H1 (cell line): ENCODE data around the gene MSI2. TPM values are rescaled to one million over a fixed set of nuclear protein-coding genes. Genes with fewer than 3 reads are reported as not detected.

Source experiments
- CTCF ChIA-PET: fragments of 300-600 bp; sonication (Branson Sonifier 250); formaldehyde crosslinking; loops from one replicate; lab custom pipeline; 2021; ENCODE audit not compliant: partially characterized antibody; lab: Charles Lee
- POLR2A ChIA-PET: fragments of 300-600 bp; sonication (Branson Sonifier 250); formaldehyde crosslinking; loops from one replicate; lab custom pipeline; 2021; ENCODE audit warnings: inconsistent platforms; ENCODE audit not compliant: partially characterized antibody; lab: Charles Lee
- DNase-seq, 2 experiments: peaks; one replicate each; pipeline versions ENCODE4 v3.0.0 to v3.0.0-alpha.2; 2010 to 2022; ENCODE audit warnings: low spot score in 2 of 2, low read depth in 1 of 2, mixed read lengths in 1 of 2
- FAIRE-seq: peaks from 2 replicates; lab custom pipeline; 2011; peaks lifted over from hg19 to GRCh38; lab: Jason Lieb, UNC
- H2AFZ ChIP-seq: 2 replicates; pipeline ENCODE4 v1.8.1; 2012; ENCODE audit warnings: low read length, inconsistent platforms
- H2AK5ac ChIP-seq: 2 replicates; pipeline ENCODE4 v1.6.1; 2013; ENCODE audit warnings: low read depth, low read length
- H2BK120ac ChIP-seq: replicated peaks from 2 replicates; pipeline ENCODE3; 2013; ENCODE audit warnings: low read depth, low read length, inconsistent platforms
- H2BK12ac ChIP-seq: 2 replicates; pipeline ENCODE4 v1.6.1; 2013; ENCODE audit warnings: low read depth, low read length
- H2BK15ac ChIP-seq: 2 replicates; pipeline ENCODE4 v1.6.1; 2013; ENCODE audit warnings: low read length
- H2BK20ac ChIP-seq: 2 replicates; pipeline ENCODE4 v1.6.1; 2013; ENCODE audit warnings: low read length
- H2BK5ac ChIP-seq: 2 replicates; pipeline ENCODE4 v1.6.1; 2013; ENCODE audit warnings: low read depth, low read length
- H3K14ac ChIP-seq: 2 replicates; pipeline ENCODE4 v1.6.1; 2013; ENCODE audit warnings: inconsistent platforms; ENCODE audit not compliant: insufficient read length
- H3K18ac ChIP-seq: 2 replicates; pipeline ENCODE4 v1.6.1; 2013; ENCODE audit warnings: low read length; ENCODE audit errors: extremely low read depth
- H3K23ac ChIP-seq: 2 replicates; pipeline ENCODE4 v1.6.1; 2013; ENCODE audit warnings: inconsistent platforms; ENCODE audit not compliant: insufficient read length
- H3K23me2 ChIP-seq: 2 replicates; pipeline ENCODE4 v1.6.1; 2013; ENCODE audit warnings: low read depth, low read length
- H3K27ac ChIP-seq: 2 replicates; pipeline ENCODE4 v1.6.1; 2011; ENCODE audit warnings: low read depth, low read length, inconsistent platforms
- H3K27me3 ChIP-seq, 4 experiments: replicated peaks in 1 of 4; 1 replicate in 1 of 4; 2 replicates in 3 of 4; pipeline versions ENCODE4 v1.6.1 to v1.8.1; 2011 to 2013; ENCODE audit warnings: low read length in 3 of 4, mild to moderate bottlenecking in 3 of 4, inconsistent platforms in 2 of 4, mixed read lengths in 2 of 4, moderate library complexity in 1 of 4; ENCODE audit not compliant: control insufficient read depth in 3 of 4, insufficient read depth in 3 of 4; ENCODE audit errors: extremely low read depth in 1 of 4
- H3K36me3 ChIP-seq, 4 experiments: 2 replicates each; pipeline versions ENCODE4 v1.6.1 to v1.8.1; 2011 to 2013; ENCODE audit warnings: mild to moderate bottlenecking in 4 of 4, low read length in 3 of 4, moderate library complexity in 2 of 4, control low read depth in 1 of 4, inconsistent platforms in 1 of 4; ENCODE audit not compliant: insufficient read depth in 4 of 4, control insufficient read depth in 2 of 4
- H3K4ac ChIP-seq: replicated peaks from 2 replicates; pipeline ENCODE3; 2013; ENCODE audit warnings: low read length, low read depth, mixed read lengths, inconsistent platforms; ENCODE audit not compliant: insufficient read length
- H3K4me1 ChIP-seq, 4 experiments: replicated peaks in 1 of 4; 1 replicate in 1 of 4; 2 replicates in 3 of 4; pipeline versions ENCODE4 v1.6.1 to v1.8.1; 2011 to 2013; ENCODE audit warnings: low read length in 3 of 4, inconsistent platforms in 2 of 4, mixed read lengths in 1 of 4; ENCODE audit not compliant: insufficient read depth in 4 of 4, control insufficient read depth in 3 of 4
- H3K4me2 ChIP-seq, 2 experiments: 2 replicates each; pipeline versions ENCODE4 v1.6.1 to v1.8.1; 2011 to 2013; ENCODE audit warnings: low read depth in 2 of 2, low read length in 2 of 2, control low read depth in 1 of 2, inconsistent platforms in 1 of 2, mild to moderate bottlenecking in 1 of 2; ENCODE audit not compliant: insufficient read depth in 1 of 2
- H3K4me3 ChIP-seq, 4 experiments: fragments of 200-600, 300-600 bp in 1 of 4; sonication (generic), shearing (Covaris generic), sonication (Bioruptor Twin) in 1 of 4; 2 replicates each; pipeline versions ENCODE4 v1.5.1 to v1.8.1; 2011 to 2016; ENCODE audit warnings: low read length in 4 of 4, low read depth in 3 of 4, control low read depth in 2 of 4, inconsistent platforms in 2 of 4, mild to moderate bottlenecking in 2 of 4, mixed read lengths in 1 of 4, moderate library complexity in 1 of 4; ENCODE audit not compliant: insufficient read depth in 2 of 4; ENCODE audit errors: extremely low read depth in 1 of 4
- H3K56ac ChIP-seq: replicated peaks from 2 replicates; pipeline ENCODE3; 2013; ENCODE audit warnings: low read depth, mild to moderate bottlenecking, mixed read lengths, low read length, inconsistent platforms; ENCODE audit not compliant: insufficient read length
- H3K79me1 ChIP-seq: 2 replicates; pipeline ENCODE4 v1.6.1; 2013; ENCODE audit warnings: low read depth, low read length, control low read depth
- H3K79me2 ChIP-seq, 2 experiments: 2 replicates each; pipeline versions ENCODE4 v1.6.1 to v1.8.1; 2012 to 2013; ENCODE audit warnings: low read length in 2 of 2, mild to moderate bottlenecking in 2 of 2, inconsistent platforms in 1 of 2; ENCODE audit not compliant: insufficient read depth in 2 of 2, control insufficient read depth in 1 of 2
- H3K9ac ChIP-seq, 4 experiments: replicated peaks in 1 of 4; 1 replicate in 1 of 4; 2 replicates in 3 of 4; pipeline versions ENCODE4 v1.6.1 to v1.8.1; 2011 to 2013; ENCODE audit warnings: low read depth in 3 of 4, low read length in 3 of 4, control low read depth in 2 of 4, mild to moderate bottlenecking in 2 of 4, moderate library complexity in 2 of 4, inconsistent platforms in 1 of 4; ENCODE audit errors: extremely low read depth in 1 of 4
- H3K9me3 ChIP-seq, 2 experiments: 2 replicates each; pipeline versions ENCODE4 v1.6.1 to v1.8.1; 2012 to 2013; ENCODE audit warnings: mild to moderate bottlenecking in 2 of 2, moderate library complexity in 2 of 2, control low read depth in 1 of 2, inconsistent platforms in 1 of 2, low read depth in 1 of 2, low read length in 1 of 2, mixed read lengths in 1 of 2; ENCODE audit not compliant: insufficient read depth in 2 of 2
- H4K20me1 ChIP-seq, 2 experiments: replicated peaks in 1 of 2; 2 replicates each; pipeline versions ENCODE3 to v1.8.1; 2011 to 2013; ENCODE audit warnings: inconsistent platforms in 2 of 2, low read length in 2 of 2, mild to moderate bottlenecking in 1 of 2; ENCODE audit not compliant: insufficient read depth in 2 of 2, control insufficient read depth in 1 of 2
- H4K5ac ChIP-seq: 2 replicates; pipeline ENCODE4 v1.6.1; 2013; ENCODE audit warnings: low read length, low read depth, mixed read lengths, inconsistent platforms; ENCODE audit not compliant: insufficient read length
- H4K8ac ChIP-seq: 2 replicates; pipeline ENCODE4 v1.8.0; 2013; ENCODE audit warnings: mild to moderate bottlenecking, moderate library complexity, low read length, inconsistent platforms; ENCODE audit not compliant: insufficient read depth; ENCODE audit errors: extremely low read depth
- H4K91ac ChIP-seq: replicated peaks from 2 replicates; pipeline ENCODE3; 2013; ENCODE audit warnings: low read length, mixed read lengths, inconsistent platforms; ENCODE audit not compliant: insufficient read length
- RFX5 ChIP-seq: IDR thresholded peaks from 2 replicates; pipeline ENCODE4 v1.6.1; 2011; ENCODE audit warnings: low read depth, low read length, improper control_type of control experiment, borderline replicate concordance
- SP2 ChIP-seq: IDR thresholded peaks from 2 replicates; pipeline ENCODE4 v1.6.1; 2012; ENCODE audit warnings: mild to moderate bottlenecking, low read length, inconsistent platforms
- WGBS, 2 experiments: shearing (Covaris generic) in 1 of 2; methylation state at CpG; one replicate each; pipeline versions ENCODE4 v1.1.6 to v1.1.7; 2013 to 2015; ENCODE audit warnings: low lambda C conversion rate in 2 of 2, mixed read lengths in 2 of 2, inconsistent platforms in 1 of 2, low coverage in 1 of 2, missing lambda C conversion rate in 1 of 2; ENCODE audit not compliant: insufficient replicate concordance in 2 of 2, insufficient coverage in 1 of 2, insufficient read length in 1 of 2; ENCODE audit errors: extremely low coverage in 1 of 2, missing lambda C conversion rate in 1 of 2; 5-methylcytosine and 5-hydroxymethylcytosine counted together
- polyA plus RNA-seq, 7 experiments: library from polyadenylated mRNA; depleted of rRNA in 3 of 7; stranded (reverse) in 5 of 7; unstranded in 2 of 7; fragments of >200 nt in 5 of 7; fragments of 200-250 nt in 2 of 7; gene quantifications; 1 replicate in 5 of 7; 2 replicates in 1 of 7; 4 replicates in 1 of 7; pipeline versions ENCODE4 v1.2.1 to v1.2.3, GENCODE V29; 2011 to 2013; ENCODE audit warnings: missing spikeins in 2 of 7, mixed read lengths in 2 of 7
- total RNA-seq: library from RNA; stranded (reverse); fragmentation: NEBNext Ultra II Directional; extraction: Animal tissue kit (Norgen Biotek cat#: 25700); gene quantifications from 2 replicates; pipeline ENCODE4 v1.2.1, GENCODE V29; 2021

MSI2 gene
- total and polyA plus RNA-seq, 2 of the 8 experiments (the other 6 are each of a cell fraction or from before 2014, with no cell fraction given), result 36.7 to 80.6 TPM

DNA sequence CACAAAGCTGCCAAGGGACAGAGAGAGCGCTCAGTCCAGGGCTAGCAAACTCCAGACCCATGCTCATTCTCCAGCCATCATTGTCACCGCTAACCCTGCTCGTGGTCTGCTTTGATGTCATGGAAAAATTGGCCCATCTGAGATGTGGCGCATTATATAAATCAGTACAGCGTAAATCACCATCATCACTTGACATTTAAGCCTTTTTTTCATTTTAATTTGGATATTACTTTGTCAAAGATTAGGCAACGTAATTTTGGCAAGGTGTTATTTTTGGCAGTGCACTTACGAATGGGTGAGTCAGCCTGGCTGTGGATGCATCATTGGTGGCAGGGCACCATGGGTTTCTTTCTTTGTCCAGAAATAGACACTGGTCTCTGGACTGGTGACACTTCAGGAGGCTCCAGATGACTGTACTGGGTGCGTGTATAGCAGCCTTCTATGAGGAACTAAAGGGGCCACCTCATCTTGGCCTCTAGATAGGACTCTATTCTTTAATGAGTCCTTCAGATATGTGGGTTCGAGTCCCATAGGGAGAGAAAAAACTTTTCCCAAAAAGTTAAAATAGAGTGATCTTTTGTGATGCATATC lies 166.3 kb downstream of the MSI2 start:
- ChIA-PET CTCF (interaction anchor here (1.0 to 6.8 kb wide), 6 partner anchors 10 to 179 kb away, joined by 3 to 18 read pairs (median 4); no protein-coding TSS in a partner anchor), POLR2A (no interaction called here)
- 95% methylated on average over 9 of the region's 9 CpGs; no CpG with 5 or more reads in 1 of the 2 experiments for whole genome bisulfite sequencing, 2 experiments
- no peaks in the 10 kb centered on the region; the same call in 1 of the 2 replicates for H3K79me1 ChIP-seq
- H3K9ac ChIP-seq, result no peak overlapping the region
- H3K4me1 ChIP-seq, result peaks cover 6 to 17% (median 11%) of the 10 kb centered on the region in 4 experiments; a peak in 6 of 7 replicates
- peaks cover 0 to 44% of the 10 kb centered on the region in 2 experiments; a peak in 2 of 4 replicates for H3K79me2 ChIP-seq
- H2AK5ac ChIP-seq, result no peak overlapping the region
- no peak overlapping the region for H3K4ac ChIP-seq
- H3K4me2 ChIP-seq, result no peak overlapping the region
- H2BK5ac ChIP-seq, result no peak overlapping the region
- H2AFZ ChIP-seq, result no peak overlapping the region
- no peak overlapping the region for H2BK20ac ChIP-seq
- no peak overlapping the region for H4K91ac ChIP-seq
- H2BK120ac ChIP-seq, result no peak overlapping the region
- no peaks in the 10 kb centered on the region for H3K9me3 ChIP-seq
- no peak overlapping the region for H2BK15ac ChIP-seq
- DNase-seq (no peak), FAIRE-seq (no peak)
- no peak overlapping the region for H3K4me3 ChIP-seq
- no peak overlapping the region for H3K27ac ChIP-seq
- H3K18ac ChIP-seq, result no peak overlapping the region
- H3K36me3 ChIP-seq, result no peaks in the 10 kb centered on the region
- H4K8ac ChIP-seq, result no peak overlapping the region
- no peaks in the 10 kb centered on the region for H3K23me2 ChIP-seq
- no peak overlapping the region for H3K23ac ChIP-seq
- peaks cover 0 to 4% of the 10 kb centered on the region in 2 experiments for H4K20me1 ChIP-seq
- H2BK12ac ChIP-seq, result no peak overlapping the region
- H3K56ac ChIP-seq, result no peak overlapping the region
- no peak overlapping the region for H3K14ac ChIP-seq
- H3K27me3 ChIP-seq, result no peaks in the 10 kb centered on the region
- no peak overlapping the region for H4K5ac ChIP-seq
- no peak for TF ChIP-seq RFX5
- no peak for TF ChIP-seq SP2
